Cardiac fibroblast (primary cell): ENCODE data around the gene DLG3.
A peak's percentile ranks its signal among the peaks of the same experiment; 100 is the strongest.
"Not testable (repeated sequence)": the region's sequence is repeated elsewhere in the genome, so short reads cannot be mapped to it uniquely, and the experiment has no call there.

ENCODE experiments used
- DNase-seq, 2 donors: peaks; one replicate each; pipeline versions ENCODE4 v3.0.0 to v3.0.0-alpha.2; 2010; ENCODE audit warnings: low read depth in 2 of 2
- H3K4me3 ChIP-seq, 2 donors: replicated peaks in 1 of 2; 1 replicate in 1 of 2; 2 replicates in 1 of 2; pipeline ENCODE4 v1.5.1; 2011; ENCODE audit warnings: low read depth in 2 of 2, low read length in 2 of 2, mild to moderate bottlenecking in 2 of 2, moderate library complexity in 1 of 2
- TF ChIP-seq, protein P1 (sequence below): IDR thresholded peaks from one replicate; pipeline ENCODE4 v1.5.1; 2011; ENCODE audit warnings: low read depth, mild to moderate bottlenecking, low read length, inconsistent platforms

Gene DLG3

DNA sequence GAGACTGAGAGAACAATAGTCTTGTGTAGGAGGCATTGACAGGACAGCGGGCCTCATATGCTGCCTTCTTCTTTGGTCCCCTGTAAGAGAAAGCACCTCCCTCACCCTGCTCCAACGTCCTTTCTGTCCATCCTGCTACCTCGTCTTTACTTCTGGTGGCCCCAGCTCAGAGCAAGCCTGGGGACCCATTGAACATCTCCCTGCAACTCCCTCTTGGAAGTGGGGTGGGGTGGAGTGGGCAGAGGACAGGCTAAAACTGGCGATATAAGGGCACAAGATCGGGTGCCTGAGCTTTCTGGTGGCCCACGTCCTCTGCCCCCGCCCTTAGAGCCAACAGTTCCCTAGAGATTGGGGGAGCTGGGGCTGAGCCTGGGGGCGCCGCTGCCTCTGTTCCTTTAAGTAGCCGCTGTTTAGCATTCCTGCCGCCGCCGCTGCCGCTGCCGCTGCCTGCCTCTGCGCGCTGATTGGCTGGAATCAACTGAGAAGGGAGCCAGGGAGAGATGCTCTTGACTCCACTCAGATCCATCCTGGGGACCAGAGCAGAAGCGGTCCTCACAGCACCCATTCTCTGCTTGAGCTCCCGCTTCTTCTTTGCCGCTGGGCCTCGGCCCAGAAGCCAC lies at the start of gene DLG3:
Gene DLG3 (plus strand): TSS at position 510 of the 620 bp plus-strand sequence. CDS start 367 bp downstream, outside the sequence.
- H3K4me3 ChIP-seq, result peak within 1 kb of the TSS in 1 of 2 donors; percentile 10
- TF ChIP-seq, protein P1, sequence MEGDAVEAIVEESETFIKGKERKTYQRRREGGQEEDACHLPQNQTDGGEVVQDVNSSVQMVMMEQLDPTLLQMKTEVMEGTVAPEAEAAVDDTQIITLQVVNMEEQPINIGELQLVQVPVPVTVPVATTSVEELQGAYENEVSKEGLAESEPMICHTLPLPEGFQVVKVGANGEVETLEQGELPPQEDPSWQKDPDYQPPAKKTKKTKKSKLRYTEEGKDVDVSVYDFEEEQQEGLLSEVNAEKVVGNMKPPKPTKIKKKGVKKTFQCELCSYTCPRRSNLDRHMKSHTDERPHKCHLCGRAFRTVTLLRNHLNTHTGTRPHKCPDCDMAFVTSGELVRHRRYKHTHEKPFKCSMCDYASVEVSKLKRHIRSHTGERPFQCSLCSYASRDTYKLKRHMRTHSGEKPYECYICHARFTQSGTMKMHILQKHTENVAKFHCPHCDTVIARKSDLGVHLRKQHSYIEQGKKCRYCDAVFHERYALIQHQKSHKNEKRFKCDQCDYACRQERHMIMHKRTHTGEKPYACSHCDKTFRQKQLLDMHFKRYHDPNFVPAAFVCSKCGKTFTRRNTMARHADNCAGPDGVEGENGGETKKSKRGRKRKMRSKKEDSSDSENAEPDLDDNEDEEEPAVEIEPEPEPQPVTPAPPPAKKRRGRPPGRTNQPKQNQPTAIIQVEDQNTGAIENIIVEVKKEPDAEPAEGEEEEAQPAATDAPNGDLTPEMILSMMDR, result no peak
- peak; percentile 46 to 48 for DNase-seq

GRCh38 chrX:70398899-70399298 lies 45.7 kb upstream of the DLG3 start:
- DNase-seq, result peak; percentile 39 to 59
- TF ChIP-seq, protein P1, result no peak
- no peak overlapping the region for H3K4me3 ChIP-seq

DNA sequence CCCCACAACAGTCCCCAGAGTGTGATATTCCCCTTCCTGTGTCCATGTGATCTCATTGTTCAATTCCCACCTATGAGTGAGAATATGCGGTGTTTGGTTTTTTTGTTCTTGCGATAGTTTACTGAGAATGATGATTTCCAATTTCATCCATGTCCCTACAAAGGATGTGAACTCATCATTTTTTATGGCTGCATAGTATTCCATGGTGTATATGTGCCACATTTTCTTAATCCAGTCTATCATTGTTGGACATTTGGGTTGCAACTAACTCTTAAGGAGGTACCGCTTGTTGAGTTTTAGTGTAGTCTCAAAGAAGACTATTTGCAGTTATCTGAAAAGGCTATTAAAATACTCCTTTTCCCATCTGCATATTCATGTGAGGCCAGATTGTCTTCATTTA lies 44.5 kb upstream of the DLG3 start:
- not testable (repeated sequence) for H3K4me3 ChIP-seq, DNase-seq

GRCh38 chrX:70402721-70403120 lies 41.9 kb upstream of the DLG3 start:
- TF ChIP-seq, protein P1, result no peak
- no peak for DNase-seq

GRCh38 chrX:70405003-70405402 lies 39.6 kb upstream of the DLG3 start:
- H3K4me3 ChIP-seq, result no peak overlapping the region
- DNase-seq, result no peak
- TF ChIP-seq, protein P1, result no peak

More at GRCh38 chrX:70402721-70403120, 41.9 kb upstream of the DLG3 start:
- H3K4me3 ChIP-seq, result no peak overlapping the region

DNA sequence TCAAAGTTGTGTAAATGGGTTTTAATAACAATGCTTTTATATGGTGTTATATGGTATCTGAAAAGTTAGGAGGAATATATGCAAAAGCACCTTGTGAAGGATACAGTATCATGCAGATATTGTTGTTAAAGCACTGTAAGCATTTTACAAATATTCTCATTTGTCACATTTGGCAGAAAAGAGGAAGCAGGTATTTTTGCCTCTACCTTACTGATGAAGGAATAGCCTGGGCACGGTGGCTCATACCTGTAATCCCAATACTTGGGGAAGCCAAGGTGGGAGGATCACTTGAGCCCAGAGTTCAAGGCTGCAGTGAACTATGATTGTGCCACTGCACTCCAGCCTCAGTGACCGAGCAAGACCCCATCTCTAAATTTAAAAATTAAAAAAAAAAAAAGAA lies 33.7 kb upstream of the DLG3 start:
- DNase-seq, result no peak
- no peak overlapping the region for H3K4me3 ChIP-seq
- TF ChIP-seq, protein P1, result no peak

- DNase-seq, result peak in 1 of 2 donors; percentile 17
- TF ChIP-seq, protein P1, result no peak
- no peak overlapping the region for H3K4me3 ChIP-seq
Observed at GRCh38 chrX:70411475-70411874, 33.2 kb upstream of the DLG3 start.
